GM19463 (cell line): ENCODE measurements around the gene FMN2.

Experiments
- ATAC-seq: cut with Tn5 transposase; IDR thresholded peaks from one replicate; pipeline ENCODE4 v1.9.1; 2021; ENCODE audit warnings: mild to moderate bottlenecking, moderate library complexity; ENCODE audit not compliant: unreplicated experiment

Gene FMN2

GRCh38 chr1:240091614-240092300 is at the start of gene FMN2:
Gene FMN2 (plus strand): TSS chr1:240091883. CDS start chr1:240092110, 227 bp downstream.
- ATAC-seq: no peak

- no peak for ATAC-seq
Measured at GRCh38 chr1:240044620-240045019, 47.1 kb upstream of the FMN2 start.

GRCh38 chr1:240046000-240046399 is 45.7 kb upstream of the FMN2 start:
- no peak for ATAC-seq

GRCh38 chr1:240054109-240054701 is 37.5 kb upstream of the FMN2 start:
- no peak for ATAC-seq

GRCh38 chr1:240055936-240056335 is 35.7 kb upstream of the FMN2 start:
- no peak for ATAC-seq

GRCh38 chr1:240056350-240056749 is 35.3 kb upstream of the FMN2 start:
- no peak for ATAC-seq

GRCh38 chr1:240058049-240058448 is 33.6 kb upstream of the FMN2 start:
- ATAC-seq: no peak

- no peak for ATAC-seq
Measured at GRCh38 chr1:240068961-240069360, 22.7 kb upstream of the FMN2 start.

GRCh38 chr1:240070188-240070587 is 21.5 kb upstream of the FMN2 start:
- no peak for ATAC-seq

GRCh38 chr1:240073097-240073496 is 18.6 kb upstream of the FMN2 start:
- ATAC-seq: no peak

- no peak for ATAC-seq
Measured at GRCh38 chr1:240074422-240074821, 17.3 kb upstream of the FMN2 start.

GRCh38 chr1:240074908-240075307 is 16.8 kb upstream of the FMN2 start:
- ATAC-seq: no peak

- ATAC-seq: no peak
Measured at GRCh38 chr1:240084337-240084736, 7.3 kb upstream of the FMN2 start.

GRCh38 chr1:240084749-240085148 is 6.9 kb upstream of the FMN2 start:
- no peak for ATAC-seq

GRCh38 chr1:240086726-240087125 is 5.0 kb upstream of the FMN2 start:
- no peak for ATAC-seq

- ATAC-seq: no peak
Measured at GRCh38 chr1:240090014-240090413, 1.7 kb upstream of the FMN2 start.

- no peak for ATAC-seq
Measured at GRCh38 chr1:240090957-240091600, 604 bp upstream of the FMN2 start.

GRCh38 chr1:240092301-240093119 is 827 bp downstream of the FMN2 start:
- no peak for ATAC-seq

- no peak for ATAC-seq
Measured at GRCh38 chr1:240093120-240093961, 1.7 kb downstream of the FMN2 start.

- ATAC-seq: no peak
Measured at GRCh38 chr1:240094041-240094722, 2.5 kb downstream of the FMN2 start.
